LNCaP clone FGC (cell line): ENCODE data around the gene ASTN2.

Experiments
- DNase-seq: peaks from one replicate; pipeline ENCODE4 v3.0.0-alpha.2; 2011; ENCODE audit warnings: low read depth
- H3K4me3 ChIP-seq: 2 replicates; pipeline ENCODE4 v1.5.1; 2011; ENCODE audit warnings: mild to moderate bottlenecking, low read depth, low read length, control low read depth
- CTCF ChIP-seq: IDR thresholded peaks from 2 replicates; pipeline ENCODE4 v1.5.1; 2012; ENCODE audit warnings: mild to moderate bottlenecking; ENCODE audit not compliant: control insufficient read depth, insufficient read depth; ENCODE audit errors: extremely low read depth

ASTN2 gene

GRCh38 chr9:116806075-116806474 is 608.8 kb downstream of the ASTN2 start:
- peak; percentile 3 for DNase-seq
- TF ChIP-seq CTCF: no peak
- H3K4me3 ChIP-seq: no peak overlapping the region

- DNase-seq: no peak
- no peak overlapping the region for H3K4me3 ChIP-seq
- no peak for TF ChIP-seq CTCF
These were observed 614.0 kb downstream of the ASTN2 start for GRCh38 chr9:116800885-116801284.

- DNase-seq: no peak
- TF ChIP-seq CTCF: no peak
- H3K4me3 ChIP-seq: no peak overlapping the region
These were observed 614.8 kb downstream of the ASTN2 start for GRCh38 chr9:116800074-116800473.

- DNase-seq: no peak
- TF ChIP-seq CTCF: no peak
- no peak overlapping the region for H3K4me3 ChIP-seq
These were observed 616.3 kb downstream of the ASTN2 start for GRCh38 chr9:116798521-116798920.

GRCh38 chr9:116797276-116797675 is 617.6 kb downstream of the ASTN2 start:
- no peak for DNase-seq
- no peak overlapping the region for H3K4me3 ChIP-seq
- no peak for TF ChIP-seq CTCF

GRCh38 chr9:116796669-116797068 is 618.2 kb downstream of the ASTN2 start:
- no peak for TF ChIP-seq CTCF
- no peak overlapping the region for H3K4me3 ChIP-seq
- no peak for DNase-seq

GRCh38 chr9:116795821-116796220 is 619.0 kb downstream of the ASTN2 start:
- no peak overlapping the region for H3K4me3 ChIP-seq
- TF ChIP-seq CTCF: no peak
- no peak for DNase-seq
